ENCODE data around the gene RYK. TPM values are rescaled to one million over a fixed set of nuclear protein-coding genes. Genes with fewer than 3 reads are reported as not detected.

Gene RYK
- total RNA-seq, 2 donors from 2014 or later = 36.1 to 43.2 TPM

- Histone ChIP-seq H3K36me3 (replicated peaks in 1 of 2; ENCODE audit: insufficient read depth in 1 of 2, low read depth in 2 of 2) (no peaks in the 10 kb centered on the region), H3K4me3 (no peak overlapping the region), H3K9me3 (no peaks in the 10 kb centered on the region), H3K4me1 (peaks cover 10% of the 10 kb centered on the region), H3K27ac (no peak overlapping the region), H3K27me3 (no peaks in the 10 kb centered on the region)
- no peak for TF ChIP-seq POLR2A (IDR thresholded peaks at IDR 0.05)
- no peak for TF ChIP-seq CTCF (IDR thresholded peaks at IDR 0.05)
- WGBS, 2 donors = 86 to 87% methylated on average over 1 of the region's 1 CpG
- ATAC-seq (no peak), DNase-seq (no peak)
- intact Hi-C loops (cut with DNase I) = no loop called here
Measured at GRCh38 chr3:134253475-134254226, 3.0 kb upstream of the RYK start.

- Histone ChIP-seq H3K27me3 (no peaks in the 10 kb centered on the region), H3K4me3 (no peak overlapping the region), H3K9me3 (no peaks in the 10 kb centered on the region), H3K27ac (no peak overlapping the region), H3K4me1 (peaks cover 18% of the 10 kb centered on the region), H3K36me3 (replicated peaks in 1 of 2; ENCODE audit: insufficient read depth in 1 of 2, low read depth in 2 of 2) (no peaks in the 10 kb centered on the region)
- TF ChIP-seq CTCF (IDR thresholded peaks at IDR 0.05) (no peak), POLR2A (IDR thresholded peaks at IDR 0.05) (no peak)
- 72 to 81% methylated on average over 7 of the region's 7 CpGs for WGBS, 2 donors
- intact Hi-C loops (cut with DNase I) = no loop called here
- DNase-seq = no peak
- no peak for ATAC-seq
Measured at GRCh38 chr3:134252766-134253165, 2.1 kb upstream of the RYK start.

- Histone ChIP-seq H3K27me3 (no peaks in the 10 kb centered on the region), H3K36me3 (replicated peaks in 1 of 2; ENCODE audit: insufficient read depth in 1 of 2, low read depth in 2 of 2) (no peaks in the 10 kb centered on the region), H3K27ac (no peak overlapping the region), H3K4me3 (no peak overlapping the region), H3K4me1 (peaks cover 24% of the 10 kb centered on the region), H3K9me3 (no peaks in the 10 kb centered on the region)
- TF ChIP-seq CTCF (IDR thresholded peaks at IDR 0.05) (no peak), POLR2A (IDR thresholded peaks at IDR 0.05) (no peak)
- intact Hi-C loops (cut with DNase I) = no loop called here
- DNase-seq (no peak), ATAC-seq (no peak)
- 84 to 87% methylated on average over 20 to 22 of the region's 22 CpGs for WGBS, 2 donors
Measured at GRCh38 chr3:134251731-134252391, 1.2 kb upstream of the RYK start.

- Histone ChIP-seq H3K27me3 (no peaks in the 10 kb centered on the region), H3K4me3 (peak overlapping the region; percentile 32 to 45), H3K27ac (peak overlapping the region; percentile 74 to 88 (median 88)), H3K9me3 (no peaks in the 10 kb centered on the region), H3K36me3 (replicated peaks in 1 of 2; ENCODE audit: insufficient read depth in 1 of 2, low read depth in 2 of 2) (no peaks in the 10 kb centered on the region), H3K4me1 (peaks cover 26% of the 10 kb centered on the region)
- intact Hi-C loops (cut with DNase I) = no loop called here
- ATAC-seq (peak; percentile 70), DNase-seq (peak; percentile 61 to 77 (median 64))
- WGBS, 2 donors = 0 to 1% methylated on average over 13 to 83 of the region's 85 CpGs
- no peak for TF ChIP-seq CTCF (IDR thresholded peaks at IDR 0.05)
- no peak for TF ChIP-seq POLR2A (IDR thresholded peaks at IDR 0.05)
Measured at GRCh38 chr3:134249935-134250716, 533 bp downstream of the RYK start.
